ENCODE results near the gene ASL. TPM values are rescaled to one million over a fixed set of nuclear protein-coding genes. Genes with fewer than 3 reads are reported as not detected.

ASL gene
- polyA plus RNA-seq, 3 donors = 29.7 to 51.6 (median 35.9) TPM

- peak overlapping the region in 3 of 7 donors; percentile 36 to 56 (median 47) for H3K27ac Mint-ChIP-seq
- no peak for DNase-seq
Observed at GRCh38 chr7:66083677-66084076, 8.1 kb downstream of the ASL start.

More at GRCh38 chr7:66083677-66084076, 8.1 kb downstream of the ASL start:
- H3K36me3 ChIP-seq (replicated peaks in 1 of 2; ENCODE audit: control insufficient read depth in 1 of 2, insufficient read depth in 2 of 2, low read length in 2 of 2) = peaks cover 31 to 71% of the 10 kb centered on the region in 2 donors
- H4K20me1 ChIP-seq (ENCODE audit: insufficient read depth, low read length) = peaks cover 3% of the 10 kb centered on the region
- H3K79me2 ChIP-seq (ENCODE audit: insufficient read depth, low read length) = peaks cover 7% of the 10 kb centered on the region
- no peak overlapping the region for H2AFZ ChIP-seq (ENCODE audit: insufficient read depth, low read depth, low read length, poor library complexity, severe bottlenecking)
- H3K4me3 Mint-ChIP-seq = no peak overlapping the region
- intact Hi-C loops (cut with micrococcal nuclease) = no loop called here
- no peaks in the 10 kb centered on the region for H3K9me3 Mint-ChIP-seq
- no peak overlapping the region for H3K27ac ChIP-seq (ENCODE audit: low read depth in 1 of 2, low read length in 2 of 2)
- no peak overlapping the region for H3K9ac ChIP-seq (ENCODE audit: insufficient read depth, low read length, poor library complexity, severe bottlenecking)
- no peak for TF ChIP-seq CTCF (IDR thresholded peaks at IDR 0.05)
- no peak overlapping the region for H3K4me2 ChIP-seq (replicated peaks; ENCODE audit: extremely low read depth, low read length, poor library complexity, severe bottlenecking)
- peaks cover 0 to 2% (median 0%) of the 10 kb centered on the region in 3 donors for H3K27me3 Mint-ChIP-seq (ENCODE audit: low read depth in 3 of 3)
- no peaks in the 10 kb centered on the region for H3K9me3 ChIP-seq (replicated peaks in 1 of 2; ENCODE audit: control insufficient read depth in 1 of 2, insufficient read depth in 1 of 2, low read length in 2 of 2)
- H3K4me3 ChIP-seq (replicated peaks in 1 of 3; ENCODE audit: low read depth in 2 of 3, low read length in 3 of 3) = no peak overlapping the region
- WGBS (ENCODE audit: insufficient coverage) = 88% methylated on average over 1 of the region's 2 CpGs
- H3K4me1 Mint-ChIP-seq = no peaks in the 10 kb centered on the region
- no peaks in the 10 kb centered on the region for H3K4me1 ChIP-seq (ENCODE audit: control insufficient read depth in 1 of 2, insufficient read depth in 2 of 2, low read length in 2 of 2)
- peaks cover 38 to 68% of the 10 kb centered on the region in 2 donors for H3K36me3 Mint-ChIP-seq
- H3K27me3 ChIP-seq (ENCODE audit: control insufficient read depth in 2 of 2, insufficient read depth in 2 of 2, low read length in 2 of 2) = no peaks in the 10 kb centered on the region
